ENCODE measurements around the gene PHTF1. TPM values are rescaled to one million over a fixed set of nuclear protein-coding genes. Genes with fewer than 3 reads are reported as not detected.

Gene PHTF1
- total RNA-seq, 1 experiment from 2014 or later: 27.3 TPM

DNA sequence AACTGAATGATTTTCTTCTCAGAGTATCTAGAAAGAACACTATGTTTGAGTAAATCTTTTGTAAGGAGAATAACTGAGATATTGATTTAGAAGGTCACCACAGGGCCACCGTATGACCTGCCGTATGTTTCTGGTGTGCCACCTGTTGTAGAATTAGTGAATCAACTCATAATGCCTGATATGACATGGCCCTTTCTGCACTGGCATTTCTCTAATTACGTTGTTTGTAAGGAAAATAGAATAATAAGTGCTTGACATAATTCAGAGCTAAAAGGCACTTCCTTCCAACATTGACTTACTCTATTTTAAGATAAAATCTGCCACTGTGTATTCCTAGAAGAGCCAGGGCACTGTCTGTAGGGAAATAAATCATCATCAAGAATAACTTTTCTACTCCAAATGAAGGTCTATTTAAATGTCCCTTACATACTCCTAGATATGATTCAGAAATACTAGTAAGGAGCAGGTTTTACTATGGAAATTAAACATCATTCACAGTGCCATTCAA is 101.7 kb downstream of the PHTF1 start:
- Histone ChIP-seq H3K27me3 (ENCODE audit: low read length) (no peaks in the 10 kb centered on the region), H3K4me1 (ENCODE audit: insufficient read depth, low read length) (peaks cover 19% of the 10 kb centered on the region), H4K20me1 (ENCODE audit: low read length) (no peaks in the 10 kb centered on the region), H3K4me2 (ENCODE audit: low read length) (no peak overlapping the region), H3K9me3 (ENCODE audit: low read length) (no peaks in the 10 kb centered on the region), H3K9me2 (replicated peaks; ENCODE audit: low read length) (no peaks in the 10 kb centered on the region), H3F3A (ENCODE audit: low read length, unreplicated experiment) (no peaks in the 10 kb centered on the region), H3K36me3 (ENCODE audit: low read depth, low read length) (no peaks in the 10 kb centered on the region), H3K27ac (ENCODE audit: low read length) (no peak overlapping the region), H3K79me2 (ENCODE audit: low read length) (no peaks in the 10 kb centered on the region), H2AFZ (ENCODE audit: low read length) (no peak overlapping the region), H3K4me3 (ENCODE audit: low read length) (no peak overlapping the region), H3K9ac (ENCODE audit: low read length) (no peak overlapping the region)
- ChIA-PET CTCF (no interaction called here), POLR2A (ENCODE audit: unreplicated experiment) (interaction anchor here (0.5 kb wide), 1 partner anchor 268 kb away, joined by 3 read pairs; no protein-coding TSS in a partner anchor)
- BruUV-seq (replicated peaks): no TSS peak
- no peak for TF ChIP-seq EZH2phosphoT487 (IDR thresholded peaks at IDR 0.05; ENCODE audit: borderline replicate concordance, low read length)
- TF ChIP-seq, protein P1, sequence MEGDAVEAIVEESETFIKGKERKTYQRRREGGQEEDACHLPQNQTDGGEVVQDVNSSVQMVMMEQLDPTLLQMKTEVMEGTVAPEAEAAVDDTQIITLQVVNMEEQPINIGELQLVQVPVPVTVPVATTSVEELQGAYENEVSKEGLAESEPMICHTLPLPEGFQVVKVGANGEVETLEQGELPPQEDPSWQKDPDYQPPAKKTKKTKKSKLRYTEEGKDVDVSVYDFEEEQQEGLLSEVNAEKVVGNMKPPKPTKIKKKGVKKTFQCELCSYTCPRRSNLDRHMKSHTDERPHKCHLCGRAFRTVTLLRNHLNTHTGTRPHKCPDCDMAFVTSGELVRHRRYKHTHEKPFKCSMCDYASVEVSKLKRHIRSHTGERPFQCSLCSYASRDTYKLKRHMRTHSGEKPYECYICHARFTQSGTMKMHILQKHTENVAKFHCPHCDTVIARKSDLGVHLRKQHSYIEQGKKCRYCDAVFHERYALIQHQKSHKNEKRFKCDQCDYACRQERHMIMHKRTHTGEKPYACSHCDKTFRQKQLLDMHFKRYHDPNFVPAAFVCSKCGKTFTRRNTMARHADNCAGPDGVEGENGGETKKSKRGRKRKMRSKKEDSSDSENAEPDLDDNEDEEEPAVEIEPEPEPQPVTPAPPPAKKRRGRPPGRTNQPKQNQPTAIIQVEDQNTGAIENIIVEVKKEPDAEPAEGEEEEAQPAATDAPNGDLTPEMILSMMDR (conservative IDR thresholded peaks at IDR 0.05; ENCODE audit: low read depth, low read length): no peak
- TF ChIP-seq EZH2 (IDR thresholded peaks at IDR 0.05; ENCODE audit: low read length, unreplicated experiment): no peak
- ATAC-seq (no peak), DNase-seq (no peak)
- intact Hi-C loops (cut with micrococcal nuclease): no loop called here

GRCh38 chr1:113657126-113657525 is 102.2 kb downstream of the PHTF1 start:
- Histone ChIP-seq H3K9me2 (replicated peaks; ENCODE audit: low read length) (no peaks in the 10 kb centered on the region), H3K79me2 (ENCODE audit: low read length) (no peaks in the 10 kb centered on the region), H4K20me1 (ENCODE audit: low read length) (no peaks in the 10 kb centered on the region), H3K4me1 (ENCODE audit: insufficient read depth, low read length) (peaks cover 15% of the 10 kb centered on the region; the same call in 1 of the 2 replicates), H2AFZ (ENCODE audit: low read length) (no peak overlapping the region), H3K9me3 (ENCODE audit: low read length) (no peaks in the 10 kb centered on the region), H3K36me3 (ENCODE audit: low read depth, low read length) (no peaks in the 10 kb centered on the region), H3F3A (ENCODE audit: low read length, unreplicated experiment) (no peaks in the 10 kb centered on the region), H3K4me3 (ENCODE audit: low read length) (no peak overlapping the region), H3K9ac (ENCODE audit: low read length) (no peak overlapping the region), H3K27me3 (ENCODE audit: low read length) (no peaks in the 10 kb centered on the region), H3K4me2 (ENCODE audit: low read length) (no peak overlapping the region), H3K27ac (ENCODE audit: low read length) (no peak overlapping the region)
- ChIA-PET POLR2A (ENCODE audit: unreplicated experiment) (no interaction called here), CTCF (no interaction called here)
- intact Hi-C loops (cut with micrococcal nuclease): no loop called here
- BruUV-seq (replicated peaks): no TSS peak
- TF ChIP-seq EZH2 (IDR thresholded peaks at IDR 0.05; ENCODE audit: low read length, unreplicated experiment) (no peak), EZH2phosphoT487 (IDR thresholded peaks at IDR 0.05; ENCODE audit: borderline replicate concordance, low read length) (no peak)
- TF ChIP-seq, protein P1 (conservative IDR thresholded peaks at IDR 0.05; ENCODE audit: low read depth, low read length): no peak
- DNase-seq (no peak), ATAC-seq (no peak)

DNA sequence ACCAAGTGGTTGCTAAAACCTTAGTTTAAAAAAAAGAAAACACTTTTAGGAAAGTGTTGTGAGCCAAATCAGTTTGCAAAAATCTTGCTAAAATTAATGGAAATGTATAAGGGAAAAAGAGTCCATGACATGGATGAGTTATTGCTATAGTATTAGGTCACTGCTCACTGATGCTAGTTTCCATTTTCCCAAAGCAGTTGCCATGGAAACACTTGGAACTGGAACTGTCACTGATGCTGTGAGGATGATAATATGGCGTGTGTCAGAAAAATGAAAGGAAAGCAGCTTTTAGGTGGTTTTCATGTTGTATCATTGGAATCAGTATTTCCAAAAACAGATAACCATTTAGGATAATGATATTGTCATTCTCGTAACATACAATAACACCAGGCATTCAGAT is 104.4 kb downstream of the PHTF1 start:
- no peak for DNase-seq
- ChIA-PET POLR2A (ENCODE audit: unreplicated experiment) (no interaction called here), CTCF (no interaction called here)
- intact Hi-C loops (cut with micrococcal nuclease): no loop called here
- H3K9ac ChIP-seq (ENCODE audit: low read length): no peak overlapping the region
- peaks cover 12% of the 10 kb centered on the region; the same call in 1 of the 2 replicates for H3K4me1 ChIP-seq (ENCODE audit: insufficient read depth, low read length)
- no peaks in the 10 kb centered on the region for H3K9me2 ChIP-seq (replicated peaks; ENCODE audit: low read length)
- no peak overlapping the region for H3K4me3 ChIP-seq (ENCODE audit: low read length)
- BruUV-seq (replicated peaks): no TSS peak
- ATAC-seq: no peak
- H2AFZ ChIP-seq (ENCODE audit: low read length): no peak overlapping the region
- no peak for TF ChIP-seq EZH2phosphoT487 (IDR thresholded peaks at IDR 0.05; ENCODE audit: borderline replicate concordance, low read length)
- TF ChIP-seq, protein P1 (conservative IDR thresholded peaks at IDR 0.05; ENCODE audit: low read depth, low read length): no peak
- TF ChIP-seq EZH2 (IDR thresholded peaks at IDR 0.05; ENCODE audit: low read length, unreplicated experiment): no peak
- no peaks in the 10 kb centered on the region for H3K36me3 ChIP-seq (ENCODE audit: low read depth, low read length)
- no peaks in the 10 kb centered on the region for H3K27me3 ChIP-seq (ENCODE audit: low read length)
- H3K9me3 ChIP-seq (ENCODE audit: low read length): no peaks in the 10 kb centered on the region
- no peak overlapping the region for H3K4me2 ChIP-seq (ENCODE audit: low read length)
- H4K20me1 ChIP-seq (ENCODE audit: low read length): no peaks in the 10 kb centered on the region
- H3F3A ChIP-seq (ENCODE audit: low read length, unreplicated experiment): no peaks in the 10 kb centered on the region
- H3K79me2 ChIP-seq (ENCODE audit: low read length): no peaks in the 10 kb centered on the region
- H3K27ac ChIP-seq (ENCODE audit: low read length): no peak overlapping the region

Data from PC-3 (cell line).